MM.1S (cell line): ENCODE results near the gene FAM32A.

Experiments used
- DNase-seq: peaks from one replicate; pipeline ENCODE4 v3.0.0-alpha.2; 2015
- H2AFZ ChIP-seq: fragments of 300-600 bp; sonication (generic); 2 replicates; pipeline ENCODE4 v1.6.0; 2016; ENCODE audit warnings: antibody characterized with exemption, low read length
- H3F3A ChIP-seq: fragments of 300-600 bp; sonication (generic); 2 replicates; pipeline ENCODE4 v1.6.1; 2016; ENCODE audit warnings: mild to moderate bottlenecking, antibody characterized with exemption, low read length, moderate library complexity, mixed read lengths; ENCODE audit not compliant: insufficient read depth
- H3K27ac ChIP-seq: fragments of 300-600 bp; sonication (generic); 2 replicates; pipeline ENCODE4 v1.5.1; 2016; ENCODE audit warnings: mild to moderate bottlenecking, low read length
- H3K27me3 ChIP-seq: fragments of 300-600 bp; sonication (generic); replicated peaks from 2 replicates; pipeline ENCODE4 v1.6.0; 2016; ENCODE audit warnings: low read length; ENCODE audit not compliant: insufficient read depth
- H3K36me3 ChIP-seq: fragments of 300-600 bp; sonication (generic); replicated peaks from 2 replicates; pipeline ENCODE4 v1.6.1; 2016; ENCODE audit warnings: mild to moderate bottlenecking, low read length, mixed read lengths; ENCODE audit not compliant: insufficient read depth
- H3K4me1 ChIP-seq: fragments of 300-600 bp; sonication (generic); 2 replicates; pipeline ENCODE4 v1.6.1; 2016; ENCODE audit warnings: low read length, mixed read lengths
- H3K4me2 ChIP-seq: fragments of 300-600 bp; sonication (generic); 2 replicates; pipeline ENCODE4 v1.6.0; 2016; ENCODE audit warnings: low read depth, low read length
- H3K4me3 ChIP-seq: fragments of 300-600 bp; sonication (generic); 2 replicates; pipeline ENCODE4 v1.5.1; 2016; ENCODE audit warnings: low read length, mixed read lengths
- H3K79me2 ChIP-seq: fragments of 300-600 bp; sonication (generic); 2 replicates; pipeline ENCODE4 v1.6.1; 2016; ENCODE audit warnings: mixed run types, low read length, mixed read lengths
- H3K9ac ChIP-seq: fragments of 300-600 bp; sonication (generic); 2 replicates; pipeline ENCODE4 v1.6.1; 2016; ENCODE audit warnings: low read length, mixed read lengths
- H3K9me2 ChIP-seq: fragments of 300-600 bp; sonication (generic); replicated peaks from 2 replicates; pipeline ENCODE4 v1.6.1; 2016; ENCODE audit warnings: mild to moderate bottlenecking, low read length, mixed read lengths; ENCODE audit not compliant: insufficient read depth
- H3K9me3 ChIP-seq: fragments of 300-600 bp; sonication (generic); replicated peaks from 2 replicates; pipeline ENCODE4 v1.6.1; 2016; ENCODE audit warnings: mild to moderate bottlenecking, low read length, mixed read lengths; ENCODE audit not compliant: insufficient read depth
- H4K20me1 ChIP-seq: fragments of 300-600 bp; sonication (generic); 2 replicates; pipeline ENCODE4 v1.6.1; 2016; ENCODE audit warnings: mild to moderate bottlenecking, low read length, moderate library complexity, mixed read lengths; ENCODE audit not compliant: insufficient read depth
- EZH2 ChIP-seq: fragments of 300-600 bp; sonication (generic); optimal IDR thresholded peaks from 2 replicates; pipeline ENCODE3; 2017; ENCODE audit warnings: low read depth, mild to moderate bottlenecking, antibody characterized with exemption, low read length, mixed read lengths
- EZH2phosphoT487 ChIP-seq: fragments of 300-600 bp; sonication (generic); IDR thresholded peaks from 2 replicates; pipeline ENCODE4 v1.6.1; 2018; ENCODE audit warnings: antibody characterized with exemption, low read length
- TF ChIP-seq, protein P1 (sequence below): fragments of 300-600 bp; sonication (generic); IDR thresholded peaks from 2 replicates; pipeline ENCODE4 v1.5.1; 2016; ENCODE audit warnings: antibody characterized with exemption, low read length, mixed read lengths

FAM32A gene

DNA sequence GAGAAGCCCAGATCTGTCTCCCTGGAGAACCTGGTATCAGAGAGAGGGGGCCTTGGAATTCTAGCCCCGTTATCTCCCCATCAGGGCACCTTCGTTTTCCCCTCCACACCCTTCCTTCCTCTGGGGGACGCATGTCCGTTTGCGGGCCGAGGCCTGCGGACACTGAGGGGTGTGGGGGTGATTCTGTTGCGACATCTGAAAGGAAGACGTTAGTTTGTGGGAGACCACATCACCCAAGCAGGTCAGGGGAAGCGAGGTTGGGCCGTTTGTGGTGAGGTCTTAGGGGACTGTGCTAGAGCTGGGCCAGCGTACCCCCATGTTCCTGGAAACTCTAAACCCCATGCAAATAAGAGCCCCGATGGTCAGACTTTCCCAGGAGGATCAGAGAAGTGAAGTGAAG lies 45.5 kb upstream of the FAM32A start:
- DNase-seq = no peak
- Histone ChIP-seq H3K9me3 (no peaks in the 10 kb centered on the region), H3K4me2 (no peak overlapping the region), H3K27me3 (no peaks in the 10 kb centered on the region), H3K27ac (no peak overlapping the region), H4K20me1 (no peaks in the 10 kb centered on the region), H3K36me3 (no peaks in the 10 kb centered on the region), H3K79me2 (peaks cover 11% of the 10 kb centered on the region), H3K9ac (no peak overlapping the region), H3K9me2 (no peaks in the 10 kb centered on the region), H3K4me1 (peaks cover 39% of the 10 kb centered on the region), H2AFZ (no peak overlapping the region), H3F3A (peaks cover 50% of the 10 kb centered on the region), H3K4me3 (no peak overlapping the region)
- TF ChIP-seq EZH2 (no peak), EZH2phosphoT487 (no peak)
- TF ChIP-seq, protein P1, sequence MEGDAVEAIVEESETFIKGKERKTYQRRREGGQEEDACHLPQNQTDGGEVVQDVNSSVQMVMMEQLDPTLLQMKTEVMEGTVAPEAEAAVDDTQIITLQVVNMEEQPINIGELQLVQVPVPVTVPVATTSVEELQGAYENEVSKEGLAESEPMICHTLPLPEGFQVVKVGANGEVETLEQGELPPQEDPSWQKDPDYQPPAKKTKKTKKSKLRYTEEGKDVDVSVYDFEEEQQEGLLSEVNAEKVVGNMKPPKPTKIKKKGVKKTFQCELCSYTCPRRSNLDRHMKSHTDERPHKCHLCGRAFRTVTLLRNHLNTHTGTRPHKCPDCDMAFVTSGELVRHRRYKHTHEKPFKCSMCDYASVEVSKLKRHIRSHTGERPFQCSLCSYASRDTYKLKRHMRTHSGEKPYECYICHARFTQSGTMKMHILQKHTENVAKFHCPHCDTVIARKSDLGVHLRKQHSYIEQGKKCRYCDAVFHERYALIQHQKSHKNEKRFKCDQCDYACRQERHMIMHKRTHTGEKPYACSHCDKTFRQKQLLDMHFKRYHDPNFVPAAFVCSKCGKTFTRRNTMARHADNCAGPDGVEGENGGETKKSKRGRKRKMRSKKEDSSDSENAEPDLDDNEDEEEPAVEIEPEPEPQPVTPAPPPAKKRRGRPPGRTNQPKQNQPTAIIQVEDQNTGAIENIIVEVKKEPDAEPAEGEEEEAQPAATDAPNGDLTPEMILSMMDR = no peak

DNA sequence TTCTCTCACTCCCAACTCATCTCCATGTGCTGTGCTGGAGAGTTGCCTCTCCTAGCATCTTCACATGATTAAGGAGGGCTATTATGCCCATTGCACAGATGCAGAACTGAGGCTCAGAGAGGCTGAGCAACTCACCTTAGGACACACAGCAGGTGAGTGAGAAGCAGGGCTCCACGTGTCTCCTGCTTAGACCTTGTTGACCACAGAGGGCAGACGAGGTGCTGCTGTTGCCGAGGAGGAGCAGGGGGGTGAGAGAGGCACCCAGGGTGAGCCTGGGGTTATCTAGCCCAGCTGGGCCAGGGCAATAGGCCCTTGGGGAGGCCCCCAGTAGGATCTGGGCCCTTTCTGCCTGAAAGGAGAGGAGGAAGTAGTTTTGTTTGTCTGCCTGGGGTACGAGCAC lies 44.2 kb upstream of the FAM32A start:
- Histone ChIP-seq H3K4me2 (peak overlapping the region; percentile 27; the same call in 1 of the 2 replicates), H4K20me1 (no peaks in the 10 kb centered on the region), H3K27ac (peak overlapping the region; percentile 98), H3F3A (peaks cover 53% of the 10 kb centered on the region), H3K9me2 (no peaks in the 10 kb centered on the region), H3K4me3 (no peak overlapping the region), H3K9ac (peak overlapping the region; percentile 47; the same call in 1 of the 2 replicates), H3K4me1 (peaks cover 30% of the 10 kb centered on the region), H3K79me2 (peaks cover 22% of the 10 kb centered on the region), H3K27me3 (no peaks in the 10 kb centered on the region), H3K9me3 (no peaks in the 10 kb centered on the region), H2AFZ (peak overlapping the region; percentile 50; the same call in 1 of the 2 replicates), H3K36me3 (no peaks in the 10 kb centered on the region)
- peak; percentile 92 for DNase-seq
- TF ChIP-seq EZH2 = no peak
- TF ChIP-seq, protein P1 = peak; percentile 46

DNA sequence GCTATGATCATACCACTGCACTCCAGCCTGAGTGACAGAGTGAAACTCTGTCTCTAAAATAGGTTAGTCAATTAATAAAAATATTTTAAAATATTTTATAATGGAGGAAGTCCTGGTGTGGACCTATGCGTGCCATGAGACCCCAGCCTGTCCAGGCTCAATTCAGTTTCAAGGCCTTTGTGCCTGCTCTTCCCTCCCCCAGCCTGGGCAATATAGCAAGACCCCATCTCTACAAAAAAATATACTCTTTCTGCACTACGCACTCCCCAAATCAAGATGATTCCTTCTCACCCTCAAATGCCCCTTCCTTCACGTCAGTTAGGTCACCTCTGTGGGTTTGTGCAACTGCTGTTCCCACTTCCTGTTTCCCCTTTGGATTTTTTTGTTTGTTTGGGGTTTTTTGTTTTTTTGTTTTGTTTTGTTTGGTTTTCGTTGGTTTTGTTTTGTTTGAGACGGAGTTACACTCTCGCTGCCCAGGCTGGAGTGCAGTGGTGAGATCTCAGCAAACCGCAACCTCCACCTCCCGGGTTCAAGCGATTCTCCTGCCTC lies 43.1 kb upstream of the FAM32A start:
- H3K9ac ChIP-seq = no peak overlapping the region
- H3K27me3 ChIP-seq = no peaks in the 10 kb centered on the region

More for the DNA sequence above, 43.1 kb upstream of the FAM32A start:
- Histone ChIP-seq H3K4me1 (peaks cover 35% of the 10 kb centered on the region), H3K27ac (peak overlapping the region; percentile 98; the same call in 1 of the 2 replicates), H3K4me3 (no peak overlapping the region), H3F3A (peaks cover 59% of the 10 kb centered on the region), H2AFZ (no peak overlapping the region), H3K9me3 (no peaks in the 10 kb centered on the region), H3K36me3 (no peaks in the 10 kb centered on the region), H4K20me1 (no peaks in the 10 kb centered on the region), H3K79me2 (peaks cover 33% of the 10 kb centered on the region), H3K4me2 (no peak overlapping the region), H3K9me2 (no peaks in the 10 kb centered on the region)
- TF ChIP-seq, protein P1 = no peak
- TF ChIP-seq EZH2phosphoT487 (no peak), EZH2 (no peak)
- no peak for DNase-seq
